ENCODE measurements around the gene ABCC10.

- TF ChIP-seq, protein P1, sequence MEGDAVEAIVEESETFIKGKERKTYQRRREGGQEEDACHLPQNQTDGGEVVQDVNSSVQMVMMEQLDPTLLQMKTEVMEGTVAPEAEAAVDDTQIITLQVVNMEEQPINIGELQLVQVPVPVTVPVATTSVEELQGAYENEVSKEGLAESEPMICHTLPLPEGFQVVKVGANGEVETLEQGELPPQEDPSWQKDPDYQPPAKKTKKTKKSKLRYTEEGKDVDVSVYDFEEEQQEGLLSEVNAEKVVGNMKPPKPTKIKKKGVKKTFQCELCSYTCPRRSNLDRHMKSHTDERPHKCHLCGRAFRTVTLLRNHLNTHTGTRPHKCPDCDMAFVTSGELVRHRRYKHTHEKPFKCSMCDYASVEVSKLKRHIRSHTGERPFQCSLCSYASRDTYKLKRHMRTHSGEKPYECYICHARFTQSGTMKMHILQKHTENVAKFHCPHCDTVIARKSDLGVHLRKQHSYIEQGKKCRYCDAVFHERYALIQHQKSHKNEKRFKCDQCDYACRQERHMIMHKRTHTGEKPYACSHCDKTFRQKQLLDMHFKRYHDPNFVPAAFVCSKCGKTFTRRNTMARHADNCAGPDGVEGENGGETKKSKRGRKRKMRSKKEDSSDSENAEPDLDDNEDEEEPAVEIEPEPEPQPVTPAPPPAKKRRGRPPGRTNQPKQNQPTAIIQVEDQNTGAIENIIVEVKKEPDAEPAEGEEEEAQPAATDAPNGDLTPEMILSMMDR (IDR thresholded peaks at IDR 0.05; ENCODE audit: low read length): no peak
- TF ChIP-seq EZH2 (IDR thresholded peaks at IDR 0.05; ENCODE audit: borderline replicate concordance, low read length): no peak
Observed at GRCh38 chr6:43499028-43499815, 71.9 kb downstream of the ABCC10 start.

Measured in OCI-LY1 (cell line).